Activated CD4-positive, alpha-beta memory T cell treated with anti-CD3 and anti-CD28 coated beads, Interleukin-2, amount 10 ng/mL, durations not matched to agents 7 days and 5 days (primary cell): ENCODE measurements around the gene SCAPER. TPM values are rescaled to one million over a fixed set of nuclear protein-coding genes. Genes with fewer than 3 reads are reported as not detected.

Source experiments
- CTCF ChIA-PET: fragments of 350-600 bp; sonication (Branson Sonifier 250); formaldehyde crosslinking; loops from one replicate; lab custom pipeline; 2021; ENCODE audit warnings: antibody characterized with exemption, inconsistent platforms; lab: Charles Lee
- POLR2A ChIA-PET: fragments of 350-600 bp; sonication (Branson Sonifier 250); formaldehyde crosslinking; loops from one replicate; lab custom pipeline; 2021; ENCODE audit warnings: antibody characterized with exemption; lab: Charles Lee
- DNase-seq: peaks from one replicate; pipeline ENCODE4 v3.0.0-alpha.2; 2020
- H3K27ac Mint-ChIP-seq: one replicate; pipeline ENCODE4 v1.8.0; 2021; ENCODE audit warnings: mild to moderate bottlenecking, mixed read lengths
- H3K27me3 Mint-ChIP-seq: one replicate; pipeline ENCODE4 v1.8.0; 2021; ENCODE audit warnings: mixed read lengths
- H3K36me3 Mint-ChIP-seq: one replicate; pipeline ENCODE4 v1.8.0; 2021; ENCODE audit warnings: low read depth, mixed read lengths
- H3K4me1 Mint-ChIP-seq: one replicate; pipeline ENCODE4 v1.8.0; 2021; ENCODE audit warnings: mixed read lengths
- H3K4me3 Mint-ChIP-seq: one replicate; pipeline ENCODE4 v1.8.0; 2021; ENCODE audit warnings: mild to moderate bottlenecking, mixed read lengths
- H3K9me3 Mint-ChIP-seq: one replicate; pipeline ENCODE4 v1.8.0; 2021; ENCODE audit warnings: mixed read lengths
- total RNA-seq, 2 experiments: library from RNA; stranded (reverse); gene quantifications; one replicate each; pipeline ENCODE4 v1.2.3, GENCODE V29; 2021

SCAPER gene
- total RNA-seq, 2 experiments from 2014 or later, result 19.2 to 21.9 TPM

GRCh38 chr15:76932135-76932966 is 27.2 kb upstream of the SCAPER start:
- CTCF ChIA-PET, result interaction anchor here (1.3 to 1.4 kb wide), 2 partner anchors 9 to 30 kb away, joined by 4 to 7 read pairs; no protein-coding TSS in a partner anchor
- Mint-ChIP-seq H3K36me3 (peaks cover 29% of the 10 kb centered on the region), H3K9me3 (no peaks in the 10 kb centered on the region), H3K4me1 (peaks cover 40% of the 10 kb centered on the region), H3K27ac (peak overlapping the region; percentile 68), H3K4me3 (peak overlapping the region; percentile 82), H3K27me3 (no peaks in the 10 kb centered on the region)
- POLR2A ChIA-PET, result interaction anchor here (1.0 to 2.1 kb wide), 8 partner anchors 9 to 114 kb away, joined by 3 to 12 read pairs (median 4); partner anchors contain the start of gene PSTPIP1
- no peak for DNase-seq

GRCh38 chr15:76931397-76932134 is 26.4 kb upstream of the SCAPER start, which contains the start of gene RCN2:
Gene RCN2 (plus strand): TSS chr15:76931749. CDS start chr15:76931842, 93 bp downstream.
- POLR2A ChIA-PET, result interaction anchor here (1.0 to 2.1 kb wide), 14 partner anchors 8 to 229 kb away, joined by 3 to 12 read pairs (median 4); partner anchors contain the start of gene PSTPIP1
- peak within 1 kb of the TSS; percentile 71 for H3K27ac Mint-ChIP-seq
- peaks cover 24% of the 10 kb centered on the region for H3K36me3 Mint-ChIP-seq
- H3K27me3 Mint-ChIP-seq, result no peaks in the 10 kb centered on the region
- H3K4me3 Mint-ChIP-seq, result peak within 1 kb of the TSS; percentile 82
- DNase-seq, result peak; percentile 95
- H3K9me3 Mint-ChIP-seq, result no peaks in the 10 kb centered on the region
- H3K4me1 Mint-ChIP-seq, result peaks cover 35% of the 10 kb centered on the region
- CTCF ChIA-PET, result interaction anchor here (1.3 to 1.4 kb wide), 2 partner anchors 10 to 29 kb away, joined by 4 to 7 read pairs; no protein-coding TSS in a partner anchor

GRCh38 chr15:76930831-76931396 is 25.8 kb upstream of the SCAPER start:
- peaks cover 5% of the 10 kb centered on the region for H3K27me3 Mint-ChIP-seq
- peak overlapping the region; percentile 59 for H3K27ac Mint-ChIP-seq
- POLR2A ChIA-PET, result interaction anchor here (1.0 to 2.1 kb wide), 13 partner anchors 9 to 230 kb away, joined by 3 to 12 read pairs (median 5); partner anchors contain the start of gene PSTPIP1
- peak overlapping the region; percentile 82 for H3K4me3 Mint-ChIP-seq
- CTCF ChIA-PET, result interaction anchor here (1.3 to 1.4 kb wide), 2 partner anchors 11 to 28 kb away, joined by 4 to 7 read pairs; no protein-coding TSS in a partner anchor
- no peak for DNase-seq
- H3K4me1 Mint-ChIP-seq, result peaks cover 32% of the 10 kb centered on the region
- H3K9me3 Mint-ChIP-seq, result no peaks in the 10 kb centered on the region
- H3K36me3 Mint-ChIP-seq, result peaks cover 19% of the 10 kb centered on the region

GRCh38 chr15:76929011-76929760 is 24.0 kb upstream of the SCAPER start:
- H3K4me1 Mint-ChIP-seq, result peaks cover 24% of the 10 kb centered on the region
- no peaks in the 10 kb centered on the region for H3K9me3 Mint-ChIP-seq
- H3K36me3 Mint-ChIP-seq, result peaks cover 10% of the 10 kb centered on the region
- no peak overlapping the region for H3K27ac Mint-ChIP-seq
- ChIA-PET POLR2A (no interaction called here), CTCF (no interaction called here)
- DNase-seq, result no peak
- H3K4me3 Mint-ChIP-seq, result no peak overlapping the region
- peaks cover 11% of the 10 kb centered on the region for H3K27me3 Mint-ChIP-seq

GRCh38 chr15:76928201-76928600 is 23.1 kb upstream of the SCAPER start:
- CTCF ChIA-PET, result interaction anchor here (1.0 kb wide), 1 partner anchor 31 kb away, joined by 3 read pairs; no protein-coding TSS in a partner anchor
- Mint-ChIP-seq H3K27me3 (peaks cover 13% of the 10 kb centered on the region), H3K4me3 (no peak overlapping the region), H3K9me3 (no peaks in the 10 kb centered on the region), H3K27ac (no peak overlapping the region), H3K4me1 (peaks cover 17% of the 10 kb centered on the region), H3K36me3 (peaks cover 3% of the 10 kb centered on the region)
- DNase-seq, result no peak
- POLR2A ChIA-PET, result no interaction called here

GRCh38 chr15:76916369-76916768 is 11.2 kb upstream of the SCAPER start:
- Mint-ChIP-seq H3K27me3 (peaks cover 18% of the 10 kb centered on the region), H3K4me3 (no peak overlapping the region), H3K4me1 (peaks cover 5% of the 10 kb centered on the region), H3K9me3 (no peaks in the 10 kb centered on the region), H3K36me3 (no peaks in the 10 kb centered on the region), H3K27ac (no peak overlapping the region)
- CTCF ChIA-PET, result no interaction called here
- POLR2A ChIA-PET, result interaction anchor here (1.3 kb wide), 1 partner anchor 15 kb away, joined by 5 read pairs; the partner anchor contains the start of gene RCN2
- no peak for DNase-seq

GRCh38 chr15:76913737-76914136 is 8.6 kb upstream of the SCAPER start:
- Mint-ChIP-seq H3K4me3 (no peak overlapping the region), H3K36me3 (no peaks in the 10 kb centered on the region), H3K27me3 (peaks cover 5% of the 10 kb centered on the region), H3K4me1 (peaks cover 5% of the 10 kb centered on the region), H3K27ac (no peak overlapping the region), H3K9me3 (no peaks in the 10 kb centered on the region)
- no peak for DNase-seq
- CTCF ChIA-PET, result no interaction called here
- POLR2A ChIA-PET, result no interaction called here

GRCh38 chr15:76912430-76912829 is 7.3 kb upstream of the SCAPER start:
- ChIA-PET POLR2A (no interaction called here), CTCF (no interaction called here)
- Mint-ChIP-seq H3K9me3 (no peaks in the 10 kb centered on the region), H3K27me3 (peaks cover 7% of the 10 kb centered on the region), H3K27ac (no peak overlapping the region), H3K4me3 (no peak overlapping the region), H3K36me3 (no peaks in the 10 kb centered on the region), H3K4me1 (peaks cover 5% of the 10 kb centered on the region)
- DNase-seq, result no peak

- H3K9me3 Mint-ChIP-seq, result no peaks in the 10 kb centered on the region
- H3K27me3 Mint-ChIP-seq, result peaks cover 2% of the 10 kb centered on the region
- ChIA-PET POLR2A (interaction anchor here (0.8 to 1.1 kb wide), 4 partner anchors 25 to 561 kb away, joined by 3 to 5 read pairs (median 4); partner anchors contain the start of genes PSTPIP1 and RCN2), CTCF (interaction anchor here (0.6 kb wide), 1 partner anchor 93 kb away, joined by 3 read pairs; no protein-coding TSS in a partner anchor)
- DNase-seq, result no peak
- H3K36me3 Mint-ChIP-seq, result no peaks in the 10 kb centered on the region
- H3K4me1 Mint-ChIP-seq, result peaks cover 34% of the 10 kb centered on the region
- H3K27ac Mint-ChIP-seq, result no peak overlapping the region
- peak overlapping the region; percentile 86 for H3K4me3 Mint-ChIP-seq
Observed at GRCh38 chr15:76905855-76906254, 715 bp upstream of the SCAPER start.

- no peaks in the 10 kb centered on the region for H3K36me3 Mint-ChIP-seq
- H3K27me3 Mint-ChIP-seq, result peaks cover 2% of the 10 kb centered on the region
- peaks cover 34% of the 10 kb centered on the region for H3K4me1 Mint-ChIP-seq
- ChIA-PET POLR2A (interaction anchor here (0.6 to 1.7 kb wide), 5 partner anchors 27 to 275 kb away, joined by 3 to 6 read pairs (median 3); partner anchors contain the start of genes PSTPIP1 and RCN2), CTCF (no interaction called here)
- H3K27ac Mint-ChIP-seq, result peak overlapping the region; percentile 75
- no peaks in the 10 kb centered on the region for H3K9me3 Mint-ChIP-seq
- peak; percentile 31 for DNase-seq
- H3K4me3 Mint-ChIP-seq, result peak overlapping the region; percentile 86
Observed at GRCh38 chr15:76904461-76905012, 603 bp downstream of the SCAPER start.

- Mint-ChIP-seq H3K4me1 (peaks cover 34% of the 10 kb centered on the region), H3K36me3 (peaks cover 4% of the 10 kb centered on the region), H3K27me3 (peaks cover 2% of the 10 kb centered on the region), H3K27ac (no peak overlapping the region), H3K4me3 (peak overlapping the region; percentile 86), H3K9me3 (no peaks in the 10 kb centered on the region)
- ChIA-PET CTCF (interaction anchor here (1.0 to 1.1 kb wide), 4 partner anchors 28 to 168 kb away, joined by 3 to 4 read pairs (median 3); partner anchors contain the start of genes RCN2 and TSPAN3), POLR2A (interaction anchor here (1.2 to 1.7 kb wide), 2 partner anchors 92 to 94 kb away, joined by 3 to 6 read pairs; partner anchors contain the start of gene PSTPIP1)
- DNase-seq, result no peak
Observed at GRCh38 chr15:76903251-76903681, 1.9 kb downstream of the SCAPER start.
